Brain pericyte (primary cell): Measurements from ENCODE around the gene NR1D1.

Experiments
- DNase-seq: peaks from one replicate; pipeline ENCODE4 v3.0.0-alpha.2; 2012; ENCODE audit warnings: low read depth, low spot score

The NR1D1 gene

GRCh38 chr17:40111221-40112128 lies 11.1 kb upstream of the NR1D1 start:
- DNase-seq = no peak

DNA sequence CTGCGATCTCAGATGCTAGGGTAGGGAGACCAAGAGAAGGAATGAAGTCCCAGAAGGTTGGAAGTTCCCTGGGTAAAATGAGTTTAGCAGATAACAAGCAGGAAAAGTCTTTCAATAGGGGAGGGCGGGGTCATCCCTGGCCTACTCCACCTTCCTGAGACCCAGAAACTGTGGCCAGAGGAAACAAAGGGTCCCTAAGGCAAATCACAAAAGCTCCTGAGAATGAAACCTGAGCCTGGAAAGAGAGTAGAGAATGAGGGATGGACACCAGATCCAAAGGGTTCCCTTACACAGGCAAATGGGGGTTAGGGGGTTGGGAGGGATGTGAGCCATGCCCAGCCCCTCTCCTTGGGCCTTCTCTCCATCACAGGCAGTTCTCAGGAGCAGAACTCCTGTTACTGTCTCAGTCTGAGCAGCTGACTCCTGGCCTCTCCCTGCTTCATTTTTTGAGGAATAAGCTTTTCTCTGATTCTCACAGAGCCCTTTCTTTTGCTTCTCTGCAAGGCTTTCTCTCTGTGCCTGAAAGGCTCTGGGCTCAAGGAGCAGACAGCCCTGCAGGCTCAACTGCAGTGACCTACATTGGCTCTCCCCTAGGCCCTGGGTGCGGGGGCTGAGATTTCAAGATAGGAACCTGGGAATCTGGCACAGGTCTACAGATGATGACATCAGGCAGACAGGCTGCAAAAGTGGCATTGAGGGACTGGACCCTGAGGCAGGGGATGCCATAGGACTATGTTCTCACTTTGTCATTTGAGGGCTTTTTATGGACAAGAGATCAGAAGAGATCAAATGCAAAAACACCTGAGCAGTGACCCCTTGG lies 9.8 kb upstream of the NR1D1 start:
- no peak for DNase-seq

- DNase-seq = no peak
These were observed 8.8 kb upstream of the NR1D1 start for GRCh38 chr17:40108970-40109824.

DNA sequence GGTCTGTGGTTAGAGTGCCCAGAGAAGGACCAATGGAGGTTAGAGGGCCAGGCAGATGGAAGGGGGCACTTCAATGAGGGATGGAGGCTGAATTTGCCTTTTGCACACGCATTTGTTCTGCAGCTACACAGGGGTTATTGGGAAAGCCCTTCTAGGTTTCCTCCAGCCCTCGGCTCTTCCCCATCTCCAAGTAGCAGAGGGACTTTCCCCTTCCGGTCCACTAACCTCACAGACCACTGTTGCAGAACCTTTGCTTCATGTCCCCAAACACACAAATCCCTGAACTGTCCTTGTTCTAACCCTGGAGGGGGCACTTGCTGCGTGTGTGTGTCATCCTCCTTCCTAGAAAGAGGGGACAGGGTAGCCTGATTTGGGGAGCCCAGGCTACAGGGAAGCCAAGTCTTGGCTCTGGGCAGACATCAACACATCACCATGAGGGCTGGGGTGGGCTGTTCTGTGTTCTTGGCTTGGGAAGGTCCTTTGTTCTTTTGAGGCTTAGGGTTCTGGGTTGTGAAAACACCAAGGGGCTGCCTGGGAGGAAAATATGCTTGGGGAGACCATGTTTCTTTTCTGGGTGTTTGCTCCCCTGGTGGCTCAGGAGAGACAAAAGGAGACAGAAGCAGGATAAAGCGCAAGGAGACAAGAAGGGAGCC lies 7.3 kb upstream of the NR1D1 start:
- DNase-seq = no peak

GRCh38 chr17:40106760-40107521 lies 6.6 kb upstream of the NR1D1 start:
- DNase-seq = no peak

DNA sequence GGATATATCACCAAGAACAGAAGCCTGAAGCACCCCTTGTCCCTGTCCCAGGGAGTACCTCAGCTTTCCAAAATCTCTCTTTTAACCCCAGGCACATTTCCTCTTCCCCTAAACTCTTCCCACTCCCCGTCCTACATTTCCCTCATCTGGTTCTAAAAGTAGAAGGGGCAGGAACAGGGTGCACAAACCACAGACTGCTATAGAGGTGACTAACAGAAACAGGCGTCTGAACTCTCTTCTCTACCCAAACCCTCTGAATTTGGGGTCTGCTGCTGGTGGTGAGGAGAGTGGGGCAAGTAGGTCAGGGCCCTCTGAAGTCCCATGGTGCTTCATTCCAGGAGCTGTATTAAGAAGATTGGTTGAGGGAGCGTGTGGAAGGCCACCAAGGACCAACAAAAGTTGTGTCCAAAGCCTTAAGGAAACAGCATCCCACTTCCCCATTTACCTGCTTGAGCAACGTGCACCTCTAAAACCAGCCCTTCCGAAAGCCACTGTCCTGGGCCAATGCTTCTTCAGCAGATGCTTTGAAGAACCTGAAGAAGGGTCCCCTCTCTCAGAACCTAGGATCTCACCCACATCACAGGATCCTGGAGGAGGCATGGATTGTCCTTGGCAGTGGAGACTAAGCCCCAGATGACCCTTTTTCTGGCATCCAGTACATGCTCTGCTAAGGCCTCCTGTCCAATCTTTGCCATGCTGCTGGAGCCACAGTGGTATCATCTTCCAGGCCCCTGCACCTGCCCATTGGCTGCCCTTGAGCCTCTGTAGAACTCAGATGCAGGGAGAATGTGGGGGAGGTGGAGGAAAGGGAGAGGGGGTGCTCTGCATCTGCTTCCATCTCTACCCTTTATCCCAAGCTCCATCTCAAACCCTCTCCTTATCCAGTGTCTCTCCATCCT lies 5.7 kb upstream of the NR1D1 start:
- no peak for DNase-seq

DNA sequence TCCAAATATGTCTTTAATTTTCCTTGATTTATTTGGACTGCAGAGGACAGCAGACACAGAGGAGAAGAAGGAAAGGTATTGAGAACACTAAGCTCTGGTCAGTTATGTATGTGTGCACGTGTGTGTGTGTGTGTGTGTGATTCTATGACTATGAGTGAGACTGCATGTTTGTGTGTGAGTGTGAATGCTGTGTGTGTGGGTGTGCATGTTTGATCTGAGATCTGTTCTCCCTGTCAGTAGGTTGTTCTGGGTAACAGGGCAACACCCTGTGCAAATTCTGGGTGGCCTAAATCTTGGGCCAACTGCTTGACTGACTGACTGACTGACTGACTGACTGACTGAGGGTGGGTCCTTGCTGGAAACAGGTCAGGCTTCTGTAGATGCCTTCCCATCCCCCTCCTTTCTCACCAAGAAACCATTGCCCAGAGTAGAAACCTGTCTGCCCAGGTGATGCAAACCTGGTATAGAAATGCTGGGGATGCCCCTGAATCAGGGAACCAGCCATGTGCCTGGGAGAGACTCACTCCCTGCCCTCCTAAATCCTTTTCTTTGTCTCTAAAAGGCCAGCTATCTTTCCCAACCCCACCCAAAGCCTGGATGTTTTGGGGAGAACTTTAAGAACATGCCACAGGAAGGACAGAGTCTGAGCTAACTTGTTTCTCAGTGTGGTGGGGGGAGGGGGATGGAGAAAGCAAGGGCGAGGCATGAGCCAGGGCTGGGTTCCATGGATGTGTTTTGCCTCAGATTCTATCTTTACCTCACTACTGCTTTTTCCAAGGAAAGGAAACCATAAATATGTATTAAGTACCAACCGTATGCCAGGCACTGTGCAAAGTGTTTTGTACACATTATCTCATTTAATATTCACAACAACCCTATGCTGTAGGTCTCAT lies 4.5 kb upstream of the NR1D1 start:
- DNase-seq = no peak

DNA sequence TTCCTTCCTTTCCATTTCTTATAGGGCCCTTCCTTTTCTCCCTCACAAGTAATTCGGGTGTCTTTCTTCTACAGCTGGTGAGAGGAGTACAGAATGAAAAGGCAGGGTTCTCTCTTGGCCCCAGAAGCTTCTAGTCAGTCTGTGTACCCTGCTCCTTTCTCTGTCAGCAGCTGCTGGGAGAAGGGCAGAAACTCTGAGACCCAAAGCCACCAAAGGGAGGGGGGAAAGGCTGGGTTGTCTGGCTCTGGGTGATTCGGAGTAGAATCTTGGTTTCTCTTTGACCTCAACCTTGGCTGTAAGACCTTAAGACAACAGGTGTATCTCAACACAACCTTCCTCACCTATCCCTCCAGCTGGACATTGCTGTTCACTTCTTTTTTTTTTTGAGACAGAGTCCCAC lies 3.3 kb upstream of the NR1D1 start:
- no peak for DNase-seq

DNA sequence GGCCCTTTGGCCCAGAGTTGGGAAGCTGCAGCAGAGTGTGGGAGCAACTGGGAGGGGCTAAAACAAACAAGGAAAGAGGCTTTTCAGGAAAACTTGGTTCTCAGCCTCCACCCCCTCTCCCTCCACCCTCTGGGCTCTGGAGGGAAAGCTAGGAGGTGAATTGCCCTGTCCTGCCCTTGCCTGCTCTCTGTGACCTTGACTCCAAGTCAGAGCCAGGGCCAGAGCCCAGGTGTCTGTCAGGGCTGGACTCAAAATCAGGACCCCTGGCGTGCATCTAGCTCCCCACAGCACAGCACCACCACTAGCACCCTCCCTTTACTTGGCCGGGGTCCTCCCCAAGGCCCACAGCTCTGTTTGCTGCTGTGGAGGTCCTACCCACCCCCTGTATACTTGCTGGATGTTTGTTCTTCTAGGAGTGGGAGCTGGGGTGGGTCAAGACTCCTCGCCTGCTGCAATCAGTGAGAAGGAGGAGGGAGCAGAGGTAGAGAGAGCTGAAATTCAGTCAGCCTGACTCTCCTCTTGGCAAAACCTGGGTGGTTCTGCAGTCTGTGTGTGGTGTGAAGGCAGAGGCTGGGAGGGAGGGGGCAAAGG lies 2.8 kb upstream of the NR1D1 start:
- DNase-seq = no peak

GRCh38 chr17:40101367-40102210 lies 1.2 kb upstream of the NR1D1 start:
- no peak for DNase-seq

DNA sequence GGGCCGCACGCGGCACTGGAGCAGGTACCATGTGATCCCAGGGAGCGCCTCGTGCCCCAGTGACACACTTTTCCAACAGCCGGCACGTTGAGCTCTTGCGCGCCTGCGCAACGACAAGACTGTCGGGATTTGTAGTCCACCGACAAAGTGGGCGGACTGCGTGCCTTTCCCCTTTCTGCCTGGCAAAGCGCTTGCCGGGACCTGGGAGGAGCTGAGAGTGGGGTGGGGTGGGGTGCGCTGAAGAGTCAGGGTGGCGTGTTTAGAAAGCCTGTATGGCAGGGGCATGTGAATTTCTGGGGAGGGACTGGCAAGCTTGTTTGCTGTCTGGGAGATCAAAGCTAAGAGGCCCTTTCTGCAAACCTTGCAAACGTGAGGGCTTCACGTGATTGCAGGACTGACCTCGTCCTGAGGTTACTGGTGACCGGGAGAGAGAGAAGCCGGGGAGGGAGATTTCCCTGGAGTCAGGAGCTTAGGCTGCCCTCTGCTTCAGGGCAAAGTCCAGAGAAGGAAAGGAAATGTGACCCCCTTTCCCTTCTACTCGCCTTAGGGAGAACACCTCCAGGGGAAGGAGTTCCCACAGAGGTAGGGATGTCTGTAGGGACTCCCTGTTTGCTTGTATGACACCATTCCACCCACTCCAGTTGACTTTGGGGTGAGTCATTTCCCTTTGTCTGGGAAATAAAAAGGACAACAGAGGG lies 429 bp upstream of the NR1D1 start:
- peak; percentile 85 for DNase-seq

GRCh38 chr17:40099619-40100418 lies 570 bp downstream of the NR1D1 start:
- DNase-seq = no peak

DNA sequence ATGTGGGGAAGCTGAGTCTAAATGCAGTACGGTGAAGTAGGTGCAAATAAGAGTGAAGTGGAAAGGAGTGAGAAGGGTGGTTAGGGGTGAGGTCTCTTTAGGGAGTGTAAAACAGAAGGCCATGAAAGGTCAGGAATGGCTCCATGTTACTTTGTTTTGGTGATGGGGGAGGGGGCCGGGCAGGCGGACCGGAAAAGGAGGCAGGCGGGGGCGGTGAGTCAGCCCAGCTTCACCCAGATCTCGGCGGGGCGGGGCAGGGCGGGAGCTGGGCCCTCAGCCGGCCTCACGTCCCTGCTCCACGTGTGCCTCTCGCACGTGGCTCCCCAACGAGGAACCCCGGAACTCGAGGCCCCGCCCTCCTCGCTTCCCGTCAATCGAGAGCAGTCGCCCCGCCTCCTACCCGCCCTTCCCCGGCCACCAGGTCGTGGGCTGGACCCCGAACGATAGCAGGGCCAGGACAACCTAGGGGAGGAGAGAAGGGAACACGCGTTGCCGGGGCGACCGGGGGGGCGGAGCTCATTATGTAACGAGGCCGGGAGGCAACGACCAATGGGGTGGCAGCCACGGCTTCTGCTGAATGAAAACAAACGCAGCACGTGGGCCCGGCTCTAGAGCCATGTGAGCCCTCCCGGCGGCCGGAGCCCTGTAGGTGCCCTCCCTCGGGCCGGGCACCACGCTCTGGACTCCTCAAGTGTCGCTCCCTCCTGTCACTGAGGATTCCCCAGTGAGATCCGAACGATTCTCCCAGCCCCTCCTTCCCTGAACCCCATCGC lies 1.4 kb downstream of the NR1D1 start:
- DNase-seq = peak; percentile 88

- DNase-seq = no peak
These were observed 2.2 kb downstream of the NR1D1 start for GRCh38 chr17:40097931-40098845.
